LNCaP clone FGC (cell line): ENCODE measurements around the gene RGS14.
A peak's percentile ranks its signal among the peaks of the same experiment; 100 is the strongest.

ENCODE experiments used
- DNase-seq: peaks from one replicate; pipeline ENCODE4 v3.0.0-alpha.2; 2011; ENCODE audit warnings: low read depth
- H3K4me3 ChIP-seq: 2 replicates; pipeline ENCODE4 v1.5.1; 2011; ENCODE audit warnings: mild to moderate bottlenecking, low read depth, low read length, control low read depth
- CTCF ChIP-seq: IDR thresholded peaks from 2 replicates; pipeline ENCODE4 v1.5.1; 2012; ENCODE audit warnings: mild to moderate bottlenecking; ENCODE audit not compliant: control insufficient read depth, insufficient read depth; ENCODE audit errors: extremely low read depth

RGS14 gene

GRCh38 chr5:177317959-177318377 lies 39.8 kb upstream of the RGS14 start:
- peak; percentile 90 for TF ChIP-seq CTCF
- peak; percentile 48 for DNase-seq
- no peak overlapping the region for H3K4me3 ChIP-seq

DNA sequence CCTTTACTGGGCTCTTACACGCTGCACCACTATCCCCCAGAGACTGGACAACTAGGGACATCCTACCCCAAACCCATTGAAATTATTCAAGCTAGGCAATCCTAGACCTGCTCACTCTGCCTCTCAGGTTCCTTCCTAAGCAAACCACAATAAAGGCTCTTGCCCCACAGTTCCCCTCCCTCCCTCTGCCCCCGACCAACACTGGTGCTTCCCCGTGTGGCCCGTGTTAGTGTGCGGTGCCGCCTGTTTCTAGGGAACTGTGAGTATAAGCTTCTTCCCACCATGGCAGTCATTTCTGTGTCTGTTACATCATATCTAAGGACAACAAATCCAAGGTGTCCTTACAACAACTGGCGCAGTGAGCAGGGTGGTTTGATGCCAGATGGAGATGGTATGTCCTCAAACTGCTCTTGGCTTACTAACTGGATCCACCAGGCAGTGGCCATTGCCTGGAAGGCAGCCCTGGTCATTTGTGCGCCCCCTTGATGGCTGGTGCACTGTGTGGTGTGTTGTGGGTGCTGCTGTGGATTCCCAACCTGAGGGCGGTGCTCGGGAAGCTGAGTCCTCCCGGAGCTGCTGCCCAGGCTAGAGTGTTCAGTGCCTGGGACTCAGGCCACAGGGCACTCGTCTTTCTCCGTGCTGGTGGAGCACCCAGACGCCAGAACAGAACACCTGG lies 37.7 kb upstream of the RGS14 start:
- H3K4me3 ChIP-seq = no peak overlapping the region
- no peak for DNase-seq
- no peak for TF ChIP-seq CTCF

- no peak overlapping the region for H3K4me3 ChIP-seq
- DNase-seq = no peak
- TF ChIP-seq CTCF = no peak
Measured at GRCh38 chr5:177320879-177321278, 36.8 kb upstream of the RGS14 start.

DNA sequence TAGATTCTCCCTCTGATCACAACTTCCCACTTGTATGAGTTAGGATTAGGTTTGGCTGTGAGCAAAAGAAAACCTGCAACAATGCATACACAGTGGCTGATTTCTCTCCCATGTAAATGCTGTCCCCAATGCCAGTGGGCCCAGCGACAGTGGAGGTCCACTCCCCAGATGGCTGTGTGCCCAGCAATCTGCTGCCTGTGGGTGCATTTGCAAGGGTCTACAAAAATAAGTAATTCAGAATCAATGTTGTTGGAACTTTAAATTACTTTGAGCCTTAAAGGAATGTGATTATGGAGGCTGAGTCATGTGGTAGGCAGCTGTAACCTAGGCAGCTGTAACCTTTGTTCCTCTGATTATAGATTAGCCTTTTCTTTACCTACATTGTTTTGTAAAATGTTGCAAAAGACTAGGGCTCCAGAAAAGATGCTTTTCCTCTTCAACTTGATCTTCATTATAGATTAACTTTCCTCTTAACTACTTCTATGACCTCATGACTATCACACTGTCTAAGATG lies 31.8 kb upstream of the RGS14 start:
- TF ChIP-seq CTCF = no peak
- no peak for DNase-seq
- H3K4me3 ChIP-seq = no peak overlapping the region

- no peak for TF ChIP-seq CTCF
- no peak for DNase-seq
- no peak overlapping the region for H3K4me3 ChIP-seq
Measured at GRCh38 chr5:177327539-177328522, 29.9 kb upstream of the RGS14 start.

GRCh38 chr5:177328545-177329231 lies 29.0 kb upstream of the RGS14 start:
- H3K4me3 ChIP-seq = no peak overlapping the region
- DNase-seq = no peak
- TF ChIP-seq CTCF = no peak
